T-cell (primary cell): Measurements from ENCODE around the gene LTB. TPM values are rescaled to one million over a fixed set of nuclear protein-coding genes. Genes with fewer than 3 reads are reported as not detected.
A peak's percentile ranks its signal among the peaks of the same experiment; 100 is the strongest.

ENCODE experiments used
- ATAC-seq, 4 experiments: fragments of 200-7000 bp in 3 of 4; fragments of 150-1000 bp in 1 of 4; cut with Tn5 transposase; replicated peaks in 1 of 4; 1 replicate in 3 of 4; 2 replicates in 1 of 4; pipeline ENCODE4 v1.10.0; 2021; ENCODE audit warnings: moderate library complexity in 3 of 4, mild to moderate bottlenecking in 2 of 4, moderate number of reproducible peaks in 1 of 4
- CTCF ChIA-PET, 2 donors: fragments of 300-600 bp; sonication (Branson Sonifier 250); formaldehyde crosslinking; loops; one replicate each; lab custom pipeline; 2022; ENCODE audit warnings: antibody characterized with exemption in 2 of 2; lab: Charles Lee
- POLR2A ChIA-PET, 2 donors: fragments of 300-600 bp; sonication (Branson Sonifier 250); formaldehyde crosslinking; loops; one replicate each; lab custom pipeline; 2022; ENCODE audit warnings: antibody characterized with exemption in 2 of 2; lab: Charles Lee
- DNase-seq, 35 experiments: peaks; one replicate each; pipeline versions ENCODE4 v3.0.0 to v3.0.0-alpha.2; 2013 to 2023
- H3K27ac ChIP-seq: one replicate; pipeline ENCODE4 v1.5.1; 2013; ENCODE audit warnings: low read length
- H3K27me3 ChIP-seq, 2 experiments: replicated peaks in 1 of 2; 1 replicate in 1 of 2; 2 replicates in 1 of 2; pipeline versions ENCODE4 v1.6.1 to v1.7.0; 2013; ENCODE audit warnings: low read length in 1 of 2, mixed read lengths in 1 of 2; ENCODE audit not compliant: control insufficient read depth in 2 of 2, insufficient read depth in 2 of 2; ENCODE audit errors: extremely low read depth in 1 of 2
- H3K36me3 ChIP-seq, 2 donors: 1 replicate in 1 of 2; 2 replicates in 1 of 2; pipeline versions ENCODE4 v1.6.1 to v1.7.0; 2013; ENCODE audit warnings: low read length in 1 of 2; ENCODE audit not compliant: control insufficient read depth in 2 of 2, insufficient read depth in 1 of 2; ENCODE audit errors: extremely low read depth in 1 of 2
- H3K4me1 ChIP-seq, 2 experiments: 1 replicate in 1 of 2; 2 replicates in 1 of 2; pipeline versions ENCODE4 v1.6.1 to v1.7.0; 2013; ENCODE audit warnings: low read length in 2 of 2, mixed read lengths in 1 of 2; ENCODE audit not compliant: insufficient read depth in 2 of 2, control insufficient read depth in 1 of 2; ENCODE audit errors: extremely low read depth in 1 of 2
- H3K4me3 ChIP-seq, 2 donors: 1 replicate in 1 of 2; 2 replicates in 1 of 2; pipeline versions ENCODE4 v1.5.1 to v1.7.0; 2013; ENCODE audit warnings: mild to moderate bottlenecking in 2 of 2, low read length in 1 of 2, moderate library complexity in 1 of 2; ENCODE audit not compliant: control insufficient read depth in 1 of 2; ENCODE audit errors: extremely low read depth in 1 of 2
- H3K9me3 ChIP-seq: 2 replicates; pipeline ENCODE4 v1.7.0; 2013
- H3K27ac Mint-ChIP-seq, 2 donors: one replicate each; pipeline ENCODE4 v1.8.0; 2020 to 2021; ENCODE audit warnings: mild to moderate bottlenecking in 2 of 2, mixed read lengths in 2 of 2
- H3K27me3 Mint-ChIP-seq, 2 donors: one replicate each; pipeline ENCODE4 v1.8.0; 2021 to 2022; ENCODE audit warnings: mixed read lengths in 2 of 2
- H3K36me3 Mint-ChIP-seq: one replicate; pipeline ENCODE4 v1.8.0; 2021; ENCODE audit warnings: mixed read lengths
- H3K4me1 Mint-ChIP-seq, 3 donors: one replicate each; pipeline ENCODE4 v1.8.0; 2020 to 2022; ENCODE audit warnings: mixed read lengths in 3 of 3, mild to moderate bottlenecking in 1 of 3
- H3K4me3 Mint-ChIP-seq, 3 donors: one replicate each; pipeline ENCODE4 v1.8.0; 2020 to 2022; ENCODE audit warnings: mild to moderate bottlenecking in 3 of 3, mixed read lengths in 3 of 3, moderate library complexity in 3 of 3
- H3K9me3 Mint-ChIP-seq, 3 donors: one replicate each; pipeline ENCODE4 v1.8.0; 2020 to 2022; ENCODE audit warnings: mixed read lengths in 3 of 3
- WGBS: methylation state at CpG from one replicate; pipeline ENCODE4 v1.1.5; 2013; ENCODE audit warnings: missing lambda C conversion rate; ENCODE audit not compliant: insufficient coverage; 5-methylcytosine and 5-hydroxymethylcytosine counted together
- total RNA-seq, 35 experiments: library from RNA in 6 of 35; stranded (reverse) in 6 of 35; fragments of 120-200 nt in 1 of 35; gene quantifications; one replicate each; pipeline versions ENCODE4 v1.2.1 to v1.2.4 and lab custom pipeline; 2013 to 2026

LTB gene
- total RNA-seq, 5 donors from 2014 or later (not counting 1 experiment from before 2014, with no cell fraction given) = 398 to 926 (median 813) TPM

- H3K27ac Mint-ChIP-seq = peak overlapping the region; percentile 48 to 88
- no peaks in the 10 kb centered on the region for H3K36me3 Mint-ChIP-seq
- peak overlapping the region in 2 of 3 donors; percentile 88 for H3K4me3 Mint-ChIP-seq
- H3K9me3 ChIP-seq = no peaks in the 10 kb centered on the region
- no peak overlapping the region for H3K4me3 ChIP-seq
- H3K36me3 ChIP-seq = peaks cover 0 to 8% of the 10 kb centered on the region in 2 donors
- no CpG with 5 or more reads among the region's 2 CpGs for WGBS
- peaks cover 11 to 35% of the 10 kb centered on the region in 2 experiments for H3K4me1 ChIP-seq
- no peak for DNase-seq
- peak overlapping the region; percentile 82 for H3K27ac ChIP-seq
- peaks cover 26 to 34% (median 29%) of the 10 kb centered on the region in 3 donors for H3K4me1 Mint-ChIP-seq
- ChIA-PET POLR2A (interaction anchor here (0.6 to 1.0 kb wide), 3 partner anchors 45 to 274 kb away, joined by 3 read pairs; partner anchors contain the start of gene NCR3 (in 1 of the 2)), CTCF (interaction anchor here (0.6 to 7.0 kb wide), 13 partner anchors 21 to 223 kb away, joined by 3 to 244 read pairs (median 5); partner anchors contain the start of genes NCR3 (in 2 of the 2), LTB (in 1 of the 2), MSH5 (in 1 of the 2) and TNF (in 1 of the 2))
- H3K27me3 ChIP-seq = no peaks in the 10 kb centered on the region
- H3K27me3 Mint-ChIP-seq = no peaks in the 10 kb centered on the region
- no peaks in the 10 kb centered on the region for H3K9me3 Mint-ChIP-seq
- ATAC-seq = no peak
Observed at GRCh38 chr6:31548544-31548873, 33.7 kb downstream of the LTB start.

- POLR2A ChIA-PET = interaction anchor here (0.6 to 1.0 kb wide), 5 partner anchors 35 to 934 kb away, joined by 3 to 11 read pairs (median 3); partner anchors contain the start of genes NCR3 (in 1 of the 2) and NEU1 (in 1 of the 2)
- peak overlapping the region; percentile 84 to 88 (median 88) for H3K4me3 Mint-ChIP-seq
- ATAC-seq (no peak), DNase-seq (no peak)
- 96% methylated on average over 20 of the region's 24 CpGs for WGBS
- Histone ChIP-seq H3K27ac (peak overlapping the region; percentile 82), H3K4me3 (peak overlapping the region in 1 of 2 donors; percentile 46), H3K36me3 (peaks cover 0 to 8% of the 10 kb centered on the region in 2 donors), H3K27me3 (no peaks in the 10 kb centered on the region), H3K4me1 (peaks cover 13 to 36% of the 10 kb centered on the region in 2 experiments), H3K9me3 (no peaks in the 10 kb centered on the region)
- CTCF ChIA-PET = interaction anchor here (0.6 to 7.0 kb wide), 17 partner anchors 21 to 259 kb away, joined by 3 to 244 read pairs (median 5); partner anchors contain the start of genes NCR3 (in 2 of the 2), LTB (in 1 of the 2), MSH5 (in 1 of the 2) and TNF (in 1 of the 2)
- H3K4me1 Mint-ChIP-seq = peaks cover 31 to 38% (median 34%) of the 10 kb centered on the region in 3 donors
- H3K27ac Mint-ChIP-seq = peak overlapping the region; percentile 88 to 92
- no peaks in the 10 kb centered on the region for H3K27me3 Mint-ChIP-seq
- no peaks in the 10 kb centered on the region for H3K9me3 Mint-ChIP-seq
- H3K36me3 Mint-ChIP-seq = no peaks in the 10 kb centered on the region
Observed at GRCh38 chr6:31547727-31548543, 34.3 kb downstream of the LTB start.

GRCh38 chr6:31546958-31547726 lies 35.1 kb downstream of the LTB start, which contains the start of gene NFKBIL1:
Gene NFKBIL1, plus strand, starts transcription at chr6:31547608. Its CDS starts 87 bp downstream, at chr6:31547695.
- H3K9me3 Mint-ChIP-seq = no peaks in the 10 kb centered on the region
- H3K27ac Mint-ChIP-seq = peak within 1 kb of the TSS; percentile 88 to 92
- Histone ChIP-seq H3K9me3 (no peaks in the 10 kb centered on the region), H3K27ac (peak within 1 kb of the TSS; percentile 82), H3K27me3 (no peaks in the 10 kb centered on the region), H3K4me1 (peaks cover 13 to 44% of the 10 kb centered on the region in 2 experiments), H3K4me3 (peak within 1 kb of the TSS; percentile 46 to 49), H3K36me3 (peaks cover 0 to 8% of the 10 kb centered on the region in 2 donors)
- no peaks in the 10 kb centered on the region for H3K36me3 Mint-ChIP-seq
- WGBS = 0% methylated on average over 13 of the region's 25 CpGs
- DNase-seq (peak; percentile 69 to 95 (median 86)), ATAC-seq (peak; percentile 85 to 90 (median 88))
- ChIA-PET CTCF (interaction anchor here in 1 of 2 donors (0.6 to 7.0 kb wide), 5 partner anchors 33 to 260 kb away, joined by 3 to 244 read pairs (median 8); partner anchors contain the start of genes LTB and NCR3), POLR2A (interaction anchor here (0.6 to 1.0 kb wide), 4 partner anchors 27 to 933 kb away, joined by 3 to 11 read pairs (median 6); partner anchors contain the start of gene NEU1 (in 1 of the 2))
- peaks cover 39 to 45% (median 41%) of the 10 kb centered on the region in 3 donors for H3K4me1 Mint-ChIP-seq
- H3K27me3 Mint-ChIP-seq = no peaks in the 10 kb centered on the region
- H3K4me3 Mint-ChIP-seq = peak within 1 kb of the TSS; percentile 84 to 88 (median 88)

- 17% methylated on average over 7 of the region's 11 CpGs for WGBS
- peak within 1 kb of the TSS; percentile 82 for H3K27ac ChIP-seq
- POLR2A ChIA-PET = interaction anchor here in 1 of 2 donors (0.7 kb wide), 1 partner anchor 27 kb away, joined by 7 read pairs; no protein-coding TSS in a partner anchor
- H3K4me1 Mint-ChIP-seq = peaks cover 42 to 44% (median 42%) of the 10 kb centered on the region in 3 donors
- H3K9me3 Mint-ChIP-seq = no peaks in the 10 kb centered on the region
- peaks cover 0 to 8% of the 10 kb centered on the region in 2 donors for H3K36me3 ChIP-seq
- H3K27me3 Mint-ChIP-seq = no peaks in the 10 kb centered on the region
- ATAC-seq = peak; percentile 47 to 52 (median 50)
- H3K4me3 Mint-ChIP-seq = peak within 1 kb of the TSS; percentile 84 to 88 (median 88)
- H3K27ac Mint-ChIP-seq = peak within 1 kb of the TSS; percentile 88 to 92
- peak within 1 kb of the TSS; percentile 46 to 49 for H3K4me3 ChIP-seq
- peaks cover 13 to 40% of the 10 kb centered on the region in 2 experiments for H3K4me1 ChIP-seq
- DNase-seq = peak; percentile 61 to 87 (median 74)
- H3K36me3 Mint-ChIP-seq = no peaks in the 10 kb centered on the region
- CTCF ChIA-PET = interaction anchor here (0.7 to 7.0 kb wide), 5 partner anchors 29 to 284 kb away, joined by 3 to 244 read pairs (median 6); partner anchors contain the start of genes NCR3 (in 1 of the 2) and TNF (in 1 of the 2)
- H3K9me3 ChIP-seq = no peaks in the 10 kb centered on the region
- H3K27me3 ChIP-seq = no peaks in the 10 kb centered on the region
Observed at GRCh38 chr6:31546339-31546957, 35.8 kb downstream of the LTB start, which contains the start of gene ATP6V1G2. Gene ATP6V1G2, minus strand, starts transcription at chr6:31546608. Its CDS starts 49 bp downstream, at chr6:31546559.

GRCh38 chr6:31545291-31545690 lies 36.9 kb downstream of the LTB start:
- ChIA-PET POLR2A (no interaction called here), CTCF (interaction anchor here in 1 of 2 donors (7.0 kb wide), 1 partner anchor 51 kb away, joined by 244 read pairs; the partner anchor contains the start of gene NCR3)
- H3K27me3 ChIP-seq = no peaks in the 10 kb centered on the region
- H3K4me1 ChIP-seq = peaks cover 19 to 40% of the 10 kb centered on the region in 2 experiments
- DNase-seq = no peak
- H3K27ac ChIP-seq = no peak overlapping the region
- Mint-ChIP-seq H3K27me3 (no peaks in the 10 kb centered on the region), H3K4me1 (peaks cover 45 to 49% (median 48%) of the 10 kb centered on the region in 3 donors), H3K4me3 (peak overlapping the region in 1 of 3 donors; percentile 7), H3K27ac (no peak overlapping the region), H3K9me3 (no peaks in the 10 kb centered on the region), H3K36me3 (peaks cover 6% of the 10 kb centered on the region)
- no peaks in the 10 kb centered on the region for H3K9me3 ChIP-seq
- H3K4me3 ChIP-seq = no peak overlapping the region
- 86% methylated on average over 6 of the region's 7 CpGs for WGBS
- ATAC-seq = no peak
- peaks cover 0 to 6% of the 10 kb centered on the region in 2 donors for H3K36me3 ChIP-seq
